Left forelimb (tissue), 1 donor: ENCODE data around the gene SLC33A1.

Experiments used
- DNase-seq: peaks from one replicate; pipeline ENCODE4 v3.0.0-alpha.2; 2018; ENCODE audit warnings: low spot score

SLC33A1 gene

GRCh38 chr3:155790272-155790925 lies 63.8 kb downstream of the SLC33A1 start:
- no peak for DNase-seq

- DNase-seq, result no peak
Observed at GRCh38 chr3:155785662-155786295, 68.4 kb downstream of the SLC33A1 start.

- DNase-seq, result no peak
Observed at GRCh38 chr3:155782390-155782953, 71.8 kb downstream of the SLC33A1 start.

GRCh38 chr3:155780291-155780690 lies 73.9 kb downstream of the SLC33A1 start:
- no peak for DNase-seq

DNA sequence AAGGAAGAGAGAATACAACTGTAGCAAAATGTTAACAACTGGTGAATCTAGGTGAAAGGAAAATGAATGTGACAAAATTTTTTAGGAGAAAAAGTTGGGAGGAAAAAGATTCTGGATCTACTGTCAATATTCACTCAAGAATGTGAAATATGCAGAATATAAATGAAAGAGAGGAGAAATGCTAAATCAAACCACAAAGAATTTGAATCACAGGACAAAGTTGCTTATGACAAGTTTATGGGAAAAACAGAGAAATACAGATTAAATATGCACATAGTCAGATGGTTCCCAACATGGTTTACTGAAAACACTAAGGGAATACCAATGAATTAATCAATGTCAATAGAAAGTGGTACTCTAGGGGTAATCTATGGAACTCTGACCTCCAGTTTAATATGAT lies 75.8 kb downstream of the SLC33A1 start:
- no peak for DNase-seq

DNA sequence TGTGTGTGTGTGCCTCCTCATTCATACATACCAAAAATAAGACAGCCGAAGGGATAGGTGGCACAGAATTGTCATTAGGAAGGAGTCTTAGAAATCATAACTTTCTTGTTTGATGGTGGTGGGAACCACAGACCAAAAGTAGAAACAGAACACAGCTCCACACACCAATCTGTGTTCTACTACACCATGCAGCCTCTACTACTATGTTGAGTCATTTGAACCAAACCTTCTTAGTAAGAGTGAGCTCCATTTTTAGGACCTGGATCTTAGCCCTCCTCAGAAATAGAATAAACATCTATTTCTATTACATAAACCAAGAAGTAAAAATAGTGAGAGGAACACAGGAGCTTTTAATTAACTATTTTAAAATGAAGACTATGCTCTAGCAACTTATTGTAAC lies 81.4 kb downstream of the SLC33A1 start:
- no peak for DNase-seq

GRCh38 chr3:155771126-155771525 lies 83.1 kb downstream of the SLC33A1 start:
- no peak for DNase-seq
